HG03521 (cell line): ENCODE data around the gene EPHA8.

ENCODE experiments used
- ATAC-seq: cut with Tn5 transposase; IDR thresholded peaks from one replicate; pipeline ENCODE4 v1.9.1; 2021; ENCODE audit warnings: mild to moderate bottlenecking, moderate library complexity; ENCODE audit not compliant: unreplicated experiment

EPHA8 gene

DNA sequence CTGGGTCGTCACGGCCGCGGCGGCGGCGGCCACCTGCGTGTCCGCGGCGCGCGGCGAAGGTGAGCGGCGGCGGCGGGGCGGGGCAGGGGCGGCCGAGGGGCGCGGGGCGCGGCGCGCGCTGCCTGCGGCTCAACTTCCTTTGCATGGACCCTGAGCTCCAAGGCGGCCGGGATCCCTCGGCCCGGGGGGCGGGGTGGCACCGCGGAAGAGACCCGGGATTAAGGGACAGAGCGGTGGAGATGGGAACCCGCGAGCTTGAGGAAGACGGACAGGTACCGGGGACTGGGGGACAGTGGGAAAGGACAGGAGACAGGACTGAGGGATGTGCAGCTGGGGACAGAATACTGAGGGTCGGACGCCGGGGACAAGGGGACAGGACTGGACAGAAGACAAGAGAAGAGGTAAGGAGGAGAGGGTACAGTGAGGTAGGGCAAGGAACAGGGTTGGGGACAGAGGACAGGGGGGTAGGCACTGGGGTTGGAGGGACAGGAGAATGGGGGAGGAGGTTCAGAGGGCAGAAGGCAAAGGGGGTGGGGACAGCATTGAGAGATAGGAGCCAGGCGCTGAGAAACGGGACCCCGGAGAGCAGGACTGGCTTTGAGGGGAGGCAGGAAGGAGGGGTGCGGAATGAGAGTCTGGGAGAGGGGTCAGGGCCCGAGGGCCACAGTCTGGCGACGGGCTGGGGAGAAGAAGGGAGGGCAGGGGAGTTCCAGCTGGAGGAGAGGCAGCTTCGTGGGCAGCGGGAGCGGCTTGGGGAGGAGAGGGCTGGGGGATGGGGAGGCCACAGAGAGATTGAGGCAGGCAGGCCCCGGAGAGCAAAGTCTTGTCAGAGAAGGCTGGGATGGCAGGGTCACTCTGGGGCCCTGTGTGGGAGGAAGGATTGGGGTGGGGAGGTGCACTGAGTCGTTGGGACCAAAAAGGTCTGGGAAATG is 648 bp downstream of the EPHA8 start:
- no peak for ATAC-seq

DNA sequence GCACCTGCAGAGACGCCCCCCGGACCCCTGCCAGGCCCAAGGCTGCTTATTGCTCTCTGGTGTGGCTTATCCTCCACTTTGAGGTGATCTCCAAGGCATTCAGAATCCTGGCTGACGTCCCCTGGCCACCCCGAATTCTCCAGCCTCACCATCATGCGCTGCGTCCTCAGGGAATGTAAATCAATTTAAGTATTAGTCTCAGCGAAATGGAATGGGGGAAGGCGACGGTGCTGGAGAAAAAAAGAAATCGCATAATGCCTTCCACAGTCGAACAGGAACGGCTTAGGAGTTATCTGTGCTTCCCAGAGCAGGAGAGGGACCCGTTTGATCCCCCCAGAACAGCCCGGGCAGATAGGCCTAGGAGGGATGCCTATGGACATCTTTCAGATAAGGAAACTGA is 2.9 kb downstream of the EPHA8 start:
- ATAC-seq, result no peak

DNA sequence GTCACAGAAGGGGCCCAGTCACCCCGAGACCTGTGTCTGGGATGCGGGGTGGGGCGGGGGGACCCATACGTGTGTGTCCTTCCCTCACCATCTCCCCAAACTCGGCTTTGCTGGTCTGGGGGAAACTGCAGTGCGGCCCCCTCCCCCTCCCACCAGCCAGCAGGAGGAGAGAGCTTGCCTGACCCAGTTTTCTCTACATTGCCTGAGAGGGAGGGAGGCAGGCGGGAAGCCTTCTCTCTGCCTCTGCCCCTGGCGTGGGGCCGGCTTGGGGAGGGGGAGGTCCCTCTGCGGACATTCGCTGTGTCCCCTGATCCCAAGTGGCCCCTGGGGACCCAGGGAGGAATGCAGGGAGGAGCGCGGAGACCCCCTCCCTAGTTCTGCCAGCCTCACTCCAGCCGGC is 3.9 kb downstream of the EPHA8 start:
- no peak for ATAC-seq

- ATAC-seq, result no peak
Observed at GRCh38 chr1:22567994-22568393, 4.7 kb downstream of the EPHA8 start.

- ATAC-seq, result no peak
Observed at GRCh38 chr1:22569269-22569668, 6.0 kb downstream of the EPHA8 start.

DNA sequence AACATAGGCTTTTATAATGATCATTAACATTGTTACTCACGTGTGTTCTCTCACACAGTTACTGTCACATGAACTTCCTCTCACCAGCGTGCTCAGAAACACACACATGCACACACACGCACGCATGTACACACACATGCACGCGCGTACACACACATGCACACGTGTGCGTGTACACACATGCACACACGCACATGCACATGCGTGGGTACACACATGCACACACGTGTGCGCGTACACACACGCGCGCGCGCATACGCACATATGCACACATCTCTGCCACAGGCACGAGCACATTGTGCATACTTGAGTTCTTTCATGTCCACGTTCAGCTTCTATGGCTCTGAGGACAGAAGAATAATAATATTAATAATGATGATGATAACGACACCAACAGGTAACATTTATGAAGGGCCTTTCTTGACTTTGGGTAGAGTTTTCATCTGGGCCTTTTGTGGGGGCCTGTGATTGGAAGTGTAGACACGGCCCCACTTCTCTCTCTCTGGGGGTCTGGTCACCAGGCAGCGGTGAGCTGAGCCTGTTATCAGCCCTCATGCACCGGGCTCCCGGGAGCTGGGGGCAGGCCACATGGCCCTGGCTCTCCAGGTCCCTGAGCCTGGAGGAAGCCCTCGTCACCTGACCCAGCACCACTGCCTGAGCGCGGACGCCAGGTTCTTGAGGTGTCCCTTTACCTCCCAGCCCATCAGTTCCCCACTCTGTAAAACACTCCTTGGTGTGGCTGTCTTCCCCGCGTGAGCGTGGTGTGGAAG is 7.0 kb downstream of the EPHA8 start:
- no peak for ATAC-seq

DNA sequence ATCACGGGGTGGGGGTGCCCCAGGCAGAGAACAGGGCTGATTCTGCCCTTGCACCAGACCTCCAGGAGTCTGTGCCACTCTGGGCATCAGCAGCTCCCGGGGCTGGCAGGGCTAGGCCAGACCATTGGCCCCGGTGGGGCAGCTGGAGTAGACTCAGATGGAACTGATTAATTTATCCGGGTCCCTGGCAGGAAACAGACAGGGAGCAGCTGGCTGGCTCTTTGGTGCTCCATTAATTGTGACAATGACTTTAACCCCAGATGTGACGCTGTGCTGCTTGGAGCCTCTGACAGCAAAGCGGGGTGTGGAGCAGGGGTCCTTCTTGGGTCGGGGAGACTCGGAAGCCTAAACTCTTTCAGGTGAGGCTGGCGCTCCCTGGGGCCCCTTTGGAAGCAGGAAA is 9.5 kb downstream of the EPHA8 start:
- no peak for ATAC-seq

- no peak for ATAC-seq
Observed at GRCh38 chr1:22573237-22573636, 9.9 kb downstream of the EPHA8 start.

GRCh38 chr1:22575532-22576149 is 12.4 kb downstream of the EPHA8 start:
- ATAC-seq, result no peak

DNA sequence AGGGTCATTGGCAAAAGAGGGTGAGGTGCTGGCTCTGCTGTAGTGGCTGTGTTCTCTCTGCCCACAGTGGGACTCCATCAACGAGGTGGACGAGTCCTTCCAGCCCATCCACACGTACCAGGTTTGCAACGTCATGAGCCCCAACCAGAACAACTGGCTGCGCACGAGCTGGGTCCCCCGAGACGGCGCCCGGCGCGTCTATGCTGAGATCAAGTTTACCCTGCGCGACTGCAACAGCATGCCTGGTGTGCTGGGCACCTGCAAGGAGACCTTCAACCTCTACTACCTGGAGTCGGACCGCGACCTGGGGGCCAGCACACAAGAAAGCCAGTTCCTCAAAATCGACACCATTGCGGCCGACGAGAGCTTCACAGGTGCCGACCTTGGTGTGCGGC is 12.9 kb downstream of the EPHA8 start:
- no peak for ATAC-seq

DNA sequence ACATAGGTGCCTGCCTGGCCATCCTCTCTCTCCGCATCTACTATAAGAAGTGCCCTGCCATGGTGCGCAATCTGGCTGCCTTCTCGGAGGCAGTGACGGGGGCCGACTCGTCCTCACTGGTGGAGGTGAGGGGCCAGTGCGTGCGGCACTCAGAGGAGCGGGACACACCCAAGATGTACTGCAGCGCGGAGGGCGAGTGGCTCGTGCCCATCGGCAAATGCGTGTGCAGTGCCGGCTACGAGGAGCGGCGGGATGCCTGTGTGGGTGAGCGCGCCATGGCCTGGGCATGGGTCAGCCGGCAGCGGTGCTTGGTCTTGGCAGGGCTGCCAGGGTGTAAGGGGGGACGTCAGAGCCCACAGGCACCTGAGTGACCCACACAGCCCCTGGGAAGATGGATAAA is 13.3 kb downstream of the EPHA8 start:
- ATAC-seq, result no peak

DNA sequence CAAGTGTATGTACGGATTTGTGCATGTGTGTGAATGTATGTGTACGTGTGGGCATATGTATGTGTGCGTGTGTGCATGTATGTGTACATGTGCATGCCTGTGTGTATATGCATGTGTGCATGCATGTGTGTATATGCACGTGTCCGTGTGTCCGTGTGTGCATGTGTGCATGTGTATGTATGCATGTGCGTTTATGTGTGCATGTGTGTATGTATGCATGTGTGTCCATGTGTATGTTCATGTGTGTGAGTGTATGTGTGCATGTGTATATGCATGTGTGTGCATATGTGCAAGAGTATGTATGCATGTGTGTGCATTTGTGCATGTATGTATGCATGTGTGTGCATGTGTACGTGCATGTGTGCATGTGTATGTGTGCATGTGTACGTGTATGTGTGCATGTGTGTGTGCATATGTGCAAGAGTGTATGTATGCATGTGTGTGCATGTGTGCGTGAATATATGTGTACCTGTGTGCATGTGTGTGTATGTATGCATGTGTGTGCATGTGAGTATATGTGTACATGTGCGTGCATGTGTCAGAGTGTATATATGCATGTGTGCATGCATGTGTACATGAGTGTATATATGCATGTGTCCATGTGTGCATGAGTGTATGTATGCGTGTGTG is 15.6 kb downstream of the EPHA8 start:
- no peak for ATAC-seq

- ATAC-seq, result no peak
Observed at GRCh38 chr1:22579541-22580155, 16.4 kb downstream of the EPHA8 start.

DNA sequence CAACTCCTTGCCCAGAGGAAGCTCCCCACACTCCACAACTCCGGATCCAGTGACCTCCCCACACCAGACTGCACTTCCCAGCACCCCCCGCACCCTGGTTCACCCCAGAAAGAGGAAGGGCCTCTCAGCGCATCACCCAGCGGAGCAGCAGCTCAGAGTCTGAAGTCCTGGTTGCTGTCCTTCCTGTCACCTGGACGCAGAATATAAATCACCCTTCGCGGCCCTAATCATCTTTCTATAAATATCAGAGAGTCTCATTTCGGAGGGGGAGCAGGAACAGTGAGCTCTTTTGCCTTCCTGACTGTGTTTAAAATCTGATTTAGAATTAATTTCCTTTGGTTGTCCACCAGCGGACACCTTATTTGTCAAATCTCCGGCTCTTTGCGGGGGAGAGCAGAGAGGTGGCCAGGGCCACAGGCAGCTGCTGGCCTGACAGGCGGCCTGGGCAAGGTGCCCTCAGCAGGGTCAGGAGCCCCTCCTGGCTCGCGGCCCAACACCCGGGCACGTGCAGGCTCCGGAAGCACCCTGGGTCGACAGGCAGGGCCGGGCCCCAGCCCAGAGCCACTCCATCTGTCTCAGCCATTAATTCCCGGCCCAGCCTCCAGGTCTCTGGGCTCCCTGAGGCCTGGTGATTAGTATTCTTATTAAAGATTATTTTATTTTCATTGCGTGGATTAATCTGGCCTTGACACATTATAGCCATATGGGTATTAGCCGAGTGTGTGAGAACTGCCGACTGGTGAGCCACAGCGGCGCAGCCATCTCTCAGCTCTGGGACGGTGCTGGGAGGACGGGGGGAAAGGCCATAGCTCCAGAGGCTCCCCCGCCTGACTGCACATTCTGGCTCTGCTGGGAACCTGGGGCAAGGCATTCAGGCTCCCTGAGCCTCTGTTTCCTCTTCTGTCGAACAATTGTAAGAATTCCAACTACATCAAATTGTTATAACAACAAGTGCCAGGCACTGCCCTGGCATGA is 19.7 kb downstream of the EPHA8 start:
- ATAC-seq, result no peak

GRCh38 chr1:22584001-22584562 is 20.8 kb downstream of the EPHA8 start:
- ATAC-seq, result no peak

DNA sequence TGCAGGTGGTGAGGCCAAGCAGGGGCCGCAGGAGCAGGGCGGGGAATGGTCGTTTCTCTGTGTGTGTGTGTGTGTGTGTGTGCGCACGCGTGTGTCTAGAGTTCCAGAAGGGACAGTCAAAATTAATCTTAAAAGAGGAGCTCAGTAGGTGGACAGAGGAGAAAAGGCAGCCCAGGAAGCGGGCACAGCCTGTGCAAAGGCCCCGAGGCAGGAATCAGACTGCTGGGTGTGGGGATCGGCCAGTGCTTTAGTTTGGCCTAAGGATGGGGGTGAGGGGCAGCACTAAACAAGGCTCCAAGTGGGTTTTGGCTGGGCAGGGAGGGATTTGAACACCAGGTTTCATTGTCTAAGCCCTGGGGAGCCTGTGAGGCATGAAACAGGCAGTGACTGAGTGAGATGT is 21.7 kb downstream of the EPHA8 start:
- no peak for ATAC-seq

GRCh38 chr1:22585471-22585870 is 22.2 kb downstream of the EPHA8 start:
- no peak for ATAC-seq

DNA sequence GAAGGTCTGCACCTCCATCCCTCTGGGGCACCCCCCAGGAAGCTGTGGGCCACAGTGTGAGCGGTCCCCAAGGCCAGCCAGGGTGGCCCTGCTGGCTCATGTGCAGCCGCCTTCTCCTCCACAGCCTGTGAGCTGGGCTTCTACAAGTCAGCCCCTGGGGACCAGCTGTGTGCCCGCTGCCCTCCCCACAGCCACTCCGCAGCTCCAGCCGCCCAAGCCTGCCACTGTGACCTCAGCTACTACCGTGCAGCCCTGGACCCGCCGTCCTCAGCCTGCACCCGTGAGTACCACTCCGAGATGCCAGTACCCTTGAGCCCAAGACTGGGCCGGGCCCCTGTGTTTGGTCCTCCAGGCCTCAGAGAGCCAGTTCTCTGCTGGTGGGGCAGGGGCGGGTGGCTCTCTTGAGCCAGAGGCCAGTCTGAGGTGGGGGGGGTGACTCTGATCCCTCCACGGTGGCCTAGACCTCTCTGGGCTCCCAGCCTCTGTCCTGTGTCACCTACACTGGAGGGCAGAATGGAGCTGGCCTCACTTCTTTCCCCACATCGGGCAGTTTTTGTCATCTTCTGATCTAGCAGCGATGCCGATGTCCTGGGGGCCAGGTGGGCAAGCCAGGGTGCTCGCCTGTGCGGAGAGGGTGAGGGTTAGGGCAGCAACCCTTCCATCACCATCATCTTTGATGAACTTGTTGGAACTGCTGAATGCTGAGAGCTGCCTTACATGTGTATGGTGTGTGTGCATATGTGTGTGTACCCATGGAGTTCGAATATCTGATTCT is 23.3 kb downstream of the EPHA8 start:
- ATAC-seq, result no peak

GRCh38 chr1:22587247-22587646 is 24.0 kb downstream of the EPHA8 start:
- ATAC-seq, result no peak
